Mesodermal cell (in vitro differentiated cells): ENCODE data around the gene TTLL13.
"Not testable (repeated sequence)": the region's sequence is repeated elsewhere in the genome, so short reads cannot be mapped to it uniquely, and the experiment has no call there.

Experiments used
- H3K27ac ChIP-seq: 2 replicates; pipeline ENCODE4 v1.7.0; 2013; ENCODE audit warnings: mild to moderate bottlenecking, low read depth, low read length, moderate library complexity; ENCODE audit not compliant: severe bottlenecking
- H3K36me3 ChIP-seq: 2 replicates; pipeline ENCODE4 v1.7.1; 2013; ENCODE audit warnings: mild to moderate bottlenecking, low read length, moderate library complexity; ENCODE audit not compliant: control insufficient read depth, insufficient read depth
- H3K4me1 ChIP-seq: one replicate; pipeline ENCODE4 v1.7.1; 2013; ENCODE audit warnings: mild to moderate bottlenecking, low read length; ENCODE audit not compliant: insufficient read depth, control insufficient read depth, poor library complexity, severe bottlenecking
- H3K4me3 ChIP-seq: 2 replicates; pipeline ENCODE4 v1.7.0; 2013; ENCODE audit warnings: low read length, control low read depth, mild to moderate bottlenecking; ENCODE audit not compliant: insufficient read depth, poor library complexity, severe bottlenecking; ENCODE audit errors: extremely low read depth
- H3K9me3 ChIP-seq: 2 replicates; pipeline ENCODE4 v1.7.1; 2013; ENCODE audit warnings: mild to moderate bottlenecking, low read length, moderate library complexity; ENCODE audit not compliant: control insufficient read depth
- WGBS, 2 experiments: methylation state at CpG; one replicate each; pipeline ENCODE4 v1.1.5; 2013; ENCODE audit warnings: missing lambda C conversion rate in 2 of 2; ENCODE audit not compliant: insufficient coverage in 2 of 2; 5-methylcytosine and 5-hydroxymethylcytosine counted together

The TTLL13 gene

GRCh38 chr15:90241343-90242192, 7.8 kb upstream of the TTLL13 start:
- 89% methylated on average over 19 to 22 of the region's 22 CpGs for WGBS, 2 experiments

GRCh38 chr15:90243943-90244639, 5.3 kb upstream of the TTLL13 start:
- Histone ChIP-seq H3K36me3 (no peaks in the 10 kb centered on the region), H3K4me3 (no peak overlapping the region), H3K9me3 (no peaks in the 10 kb centered on the region), H3K27ac (no peak overlapping the region), H3K4me1 (no peaks in the 10 kb centered on the region)
- 95 to 98% methylated on average over 6 to 9 of the region's 10 CpGs for WGBS, 2 experiments

More at GRCh38 chr15:90241343-90242192, 7.8 kb upstream of the TTLL13 start:
- no peak overlapping the region for H3K27ac ChIP-seq
- H3K36me3 ChIP-seq, result no peaks in the 10 kb centered on the region
- no peaks in the 10 kb centered on the region for H3K4me1 ChIP-seq
- H3K9me3 ChIP-seq, result no peaks in the 10 kb centered on the region
- no peak overlapping the region for H3K4me3 ChIP-seq

GRCh38 chr15:90248789-90249202, 560 bp upstream of the TTLL13 start:
- Histone ChIP-seq H3K4me3 (peak overlapping the region; percentile 47), H3K36me3 (no peaks in the 10 kb centered on the region)
- 83 to 91% methylated on average over 5 of the region's 6 CpGs for WGBS, 2 experiments

GRCh38 chr15:90257776-90258175, 8.4 kb downstream of the TTLL13 start:
- H3K36me3 ChIP-seq, result no peaks in the 10 kb centered on the region
- no peaks in the 10 kb centered on the region for H3K9me3 ChIP-seq
- no peaks in the 10 kb centered on the region for H3K4me1 ChIP-seq
- WGBS, 2 experiments, result 88 to 100% methylated on average over 3 to 7 of the region's 7 CpGs
- no peak overlapping the region for H3K4me3 ChIP-seq
- H3K27ac ChIP-seq, result no peak overlapping the region

More at GRCh38 chr15:90248789-90249202, 560 bp upstream of the TTLL13 start:
- H3K27ac ChIP-seq, result no peak overlapping the region
- H3K9me3 ChIP-seq, result no peaks in the 10 kb centered on the region
- peaks cover 3% of the 10 kb centered on the region for H3K4me1 ChIP-seq

GRCh38 chr15:90259524-90259923, 10.2 kb downstream of the TTLL13 start:
- whole genome bisulfite sequencing, 2 experiments, result no CpG with 5 or more reads among the region's 5 CpGs
- Histone ChIP-seq H3K27ac (no peak overlapping the region), H3K4me3 (no peak overlapping the region), H3K9me3 (no peaks in the 10 kb centered on the region), H3K36me3 (no peaks in the 10 kb centered on the region), H3K4me1 (no peaks in the 10 kb centered on the region)

GRCh38 chr15:90260731-90261130, 11.4 kb downstream of the TTLL13 start:
- not testable (repeated sequence) for H3K4me1 ChIP-seq, H3K36me3 ChIP-seq, H3K9me3 ChIP-seq, H3K4me3 ChIP-seq, H3K27ac ChIP-seq
- 100% methylated on average over 1 to 2 of the region's 6 CpGs for WGBS, 2 experiments

GRCh38 chr15:90261811-90262210, 12.5 kb downstream of the TTLL13 start:
- Histone ChIP-seq H3K4me3 (no peak overlapping the region), H3K9me3 (no peaks in the 10 kb centered on the region), H3K27ac (no peak overlapping the region), H3K36me3 (peaks cover 1% of the 10 kb centered on the region), H3K4me1 (no peaks in the 10 kb centered on the region)
- WGBS, 2 experiments, result 88 to 92% methylated on average over 5 of the region's 5 CpGs

GRCh38 chr15:90262426-90262825, 13.1 kb downstream of the TTLL13 start:
- 89 to 90% methylated on average over 2 to 4 of the region's 5 CpGs for WGBS, 2 experiments
- Histone ChIP-seq H3K27ac (no peak overlapping the region), H3K4me3 (no peak overlapping the region)

GRCh38 chr15:90264671-90265070, 15.3 kb downstream of the TTLL13 start:
- peaks cover 11% of the 10 kb centered on the region for H3K4me1 ChIP-seq
- 60 to 85% methylated on average over 4 of the region's 4 CpGs for WGBS, 2 experiments
- peaks cover 25% of the 10 kb centered on the region for H3K36me3 ChIP-seq
- peak overlapping the region; percentile 93 for H3K27ac ChIP-seq
- no peaks in the 10 kb centered on the region for H3K9me3 ChIP-seq
- peak overlapping the region; percentile 68 for H3K4me3 ChIP-seq

More at GRCh38 chr15:90262426-90262825, 13.1 kb downstream of the TTLL13 start:
- H3K36me3 ChIP-seq, result peaks cover 7% of the 10 kb centered on the region
- H3K4me1 ChIP-seq, result peaks cover 4% of the 10 kb centered on the region
- no peaks in the 10 kb centered on the region for H3K9me3 ChIP-seq

GRCh38 chr15:90265271-90266060, 16.1 kb downstream of the TTLL13 start, which contains the start of gene NGRN:
TSS of gene NGRN (plus strand) at chr15:90265672. CDS start at chr15:90265713, 41 bp downstream.
- Histone ChIP-seq H3K36me3 (peaks cover 33% of the 10 kb centered on the region), H3K27ac (peak within 1 kb of the TSS; percentile 93), H3K4me1 (peaks cover 11% of the 10 kb centered on the region), H3K4me3 (peak within 1 kb of the TSS; percentile 68), H3K9me3 (no peaks in the 10 kb centered on the region)
- 1% methylated on average over 49 to 50 of the region's 59 CpGs for WGBS, 2 experiments
